NOMO-1 treated with dmso at 0.1 percent for 144 hours (cell line): ENCODE results near the gene MANSC1.
"Not testable (repeated sequence)": the region's sequence is repeated elsewhere in the genome, so short reads cannot be mapped to it uniquely, and the experiment has no call there.

Experiments
- DNase-seq: peaks from one replicate; lab custom pipeline; 2025; ENCODE audit not compliant: unreplicated experiment; lab: John Stamatoyannopoulos, UW

Gene MANSC1

GRCh38 chr12:12327802-12328201 is 22.2 kb downstream of the MANSC1 start:
- DNase-seq: peak; percentile 35

GRCh38 chr12:12326262-12326661 is 23.8 kb downstream of the MANSC1 start:
- DNase-seq: no peak

- DNase-seq: no peak
Observed at GRCh38 chr12:12323591-12323990, 26.5 kb downstream of the MANSC1 start.

GRCh38 chr12:12323118-12323517 is 26.9 kb downstream of the MANSC1 start:
- DNase-seq: no peak

GRCh38 chr12:12319451-12320183 is 30.4 kb downstream of the MANSC1 start:
- no peak for DNase-seq

- DNase-seq: no peak
Observed at GRCh38 chr12:12315838-12316237, 34.2 kb downstream of the MANSC1 start.

- not testable (repeated sequence) for DNase-seq
Observed at GRCh38 chr12:12310695-12311094, 39.3 kb downstream of the MANSC1 start.

- no peak for DNase-seq
Observed at GRCh38 chr12:12305568-12306300, 44.3 kb downstream of the MANSC1 start.

- DNase-seq: no peak
Observed at GRCh38 chr12:12302976-12303375, 47.1 kb downstream of the MANSC1 start.

- DNase-seq: no peak
Observed at GRCh38 chr12:12301122-12301521, 48.9 kb downstream of the MANSC1 start.

- no peak for DNase-seq
Observed at GRCh38 chr12:12297201-12297830, 52.7 kb downstream of the MANSC1 start.

GRCh38 chr12:12294215-12295005 is 55.6 kb downstream of the MANSC1 start:
- DNase-seq: no peak

- DNase-seq: no peak
Observed at GRCh38 chr12:12290206-12290605, 59.8 kb downstream of the MANSC1 start.

- DNase-seq: no peak
Observed at GRCh38 chr12:12286441-12286840, 63.6 kb downstream of the MANSC1 start.

- DNase-seq: no peak
Observed at GRCh38 chr12:12282761-12283425, 67.1 kb downstream of the MANSC1 start.

GRCh38 chr12:12282202-12282601 is 67.8 kb downstream of the MANSC1 start:
- DNase-seq: no peak

- no peak for DNase-seq
Observed at GRCh38 chr12:12281134-12281533, 68.9 kb downstream of the MANSC1 start.

GRCh38 chr12:12278899-12279298 is 71.1 kb downstream of the MANSC1 start:
- DNase-seq: no peak
